Measurements from ENCODE around the gene VPS13A.

DNA sequence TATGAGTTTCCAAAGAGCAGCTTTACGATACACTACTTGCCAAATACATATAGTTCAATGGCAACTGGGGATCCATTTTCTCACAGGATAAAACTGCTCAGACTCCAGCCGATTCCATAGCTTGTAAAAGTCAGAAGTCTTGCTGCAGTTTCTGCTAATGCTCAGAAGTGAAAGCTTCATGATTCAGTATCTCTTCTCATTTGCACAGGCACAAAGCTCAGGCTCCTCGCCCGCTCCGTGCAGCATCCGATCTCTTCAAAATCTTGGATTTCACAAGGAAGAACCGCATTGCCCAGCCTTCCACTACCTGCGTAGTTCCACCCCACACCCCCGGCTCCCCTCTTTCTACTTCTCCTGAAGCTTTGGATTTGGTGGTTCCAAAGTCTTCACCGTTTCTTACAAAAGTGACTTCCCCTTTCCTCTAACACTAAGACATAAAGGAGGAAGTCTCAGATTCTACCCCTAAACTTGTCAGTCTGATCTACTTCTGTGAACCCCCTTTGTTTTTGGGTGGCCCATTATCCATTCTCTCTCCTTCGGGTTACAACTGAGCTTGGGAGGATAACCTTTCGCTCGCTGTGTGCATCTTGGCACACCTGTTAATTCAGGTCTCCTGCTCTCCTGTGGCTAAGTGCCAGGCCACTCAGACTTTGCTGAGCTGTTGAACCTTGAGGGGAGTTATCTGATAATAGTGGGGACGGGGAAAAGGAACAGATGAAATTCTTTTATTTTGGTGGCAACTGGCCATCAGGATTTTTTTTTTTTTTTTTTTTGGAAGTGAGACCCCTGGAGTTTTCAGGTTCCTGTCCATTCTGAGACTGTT lies 276.7 kb downstream of the VPS13A start:
- TF ChIP-seq POLR2A (IDR thresholded peaks at IDR 0.05; ENCODE audit: low read length), result no peak
- no peak for TF ChIP-seq GATA1 (IDR thresholded peaks at IDR 0.05; ENCODE audit: low read depth, low read length)
